GM12864 (cell line): Measurements from ENCODE around the gene DOK4.

Experiments used
- DNase-seq: peaks from one replicate; pipeline ENCODE4 v3.0.0-alpha.2; 2011; ENCODE audit warnings: low read depth
- H3K4me3 ChIP-seq: 2 replicates; pipeline ENCODE4 v1.5.1; 2011; ENCODE audit warnings: mild to moderate bottlenecking, low read depth, low read length, control low read depth
- CTCF ChIP-seq: IDR thresholded peaks from 2 replicates; pipeline ENCODE4 v1.5.1; 2011; ENCODE audit warnings: low read depth, mild to moderate bottlenecking, moderate library complexity, low read length, control low read depth, inconsistent platforms; ENCODE audit errors: missing control alignments

Gene DOK4

GRCh38 chr16:57507136-57508034, 21.1 kb upstream of the DOK4 start:
- no peak for DNase-seq
- TF ChIP-seq CTCF = no peak
- no peak overlapping the region for H3K4me3 ChIP-seq

- no peak overlapping the region for H3K4me3 ChIP-seq
- TF ChIP-seq CTCF = no peak
- no peak for DNase-seq
These were observed 18.9 kb upstream of the DOK4 start for GRCh38 chr16:57505169-57505568.

GRCh38 chr16:57504491-57504890, 18.2 kb upstream of the DOK4 start:
- no peak overlapping the region for H3K4me3 ChIP-seq
- no peak for DNase-seq
- TF ChIP-seq CTCF = no peak

- no peak for DNase-seq
- no peak for TF ChIP-seq CTCF
- no peak overlapping the region for H3K4me3 ChIP-seq
These were observed 17.7 kb upstream of the DOK4 start for GRCh38 chr16:57504001-57504400.

- H3K4me3 ChIP-seq = no peak overlapping the region
- TF ChIP-seq CTCF = no peak
- DNase-seq = no peak
These were observed 17.1 kb upstream of the DOK4 start for GRCh38 chr16:57503366-57503765.

GRCh38 chr16:57502048-57502775, 15.9 kb upstream of the DOK4 start:
- H3K4me3 ChIP-seq = no peak overlapping the region
- no peak for TF ChIP-seq CTCF
- DNase-seq = no peak
